ENCODE measurements around the gene CELF4. TPM values are rescaled to one million over a fixed set of nuclear protein-coding genes. Genes with fewer than 3 reads are reported as not detected.

Gene CELF4
- total RNA-seq, 3 donors from 2014 or later (not counting 1 experiment from before 2014, with no cell fraction given): not detected

GRCh38 chr18:37306432-37306831 lies 259.2 kb downstream of the CELF4 start:
- Histone ChIP-seq H3K27me3 (ENCODE audit: control insufficient read depth, insufficient read depth, low read length) (no peaks in the 10 kb centered on the region), H3K27ac (ENCODE audit: low read length) (no peak overlapping the region), H3K4me1 (ENCODE audit: control insufficient read depth, insufficient read depth, low read length) (no peaks in the 10 kb centered on the region), H3K9me3 (ENCODE audit: control insufficient read depth, insufficient read depth, low read length) (no peaks in the 10 kb centered on the region), H3K4me3 (ENCODE audit: low read length) (no peak overlapping the region), H3K36me3 (ENCODE audit: control insufficient read depth, insufficient read depth, low read length) (no peaks in the 10 kb centered on the region)
- DNase-seq: no peak
- no peaks in the 10 kb centered on the region for H3K9me3 Mint-ChIP-seq
- H3K27me3 Mint-ChIP-seq (ENCODE audit: low read depth in 2 of 2): no peaks in the 10 kb centered on the region
- intact Hi-C loops (cut with micrococcal nuclease): no loop called here
- no peaks in the 10 kb centered on the region for H3K4me1 Mint-ChIP-seq
- no peak for TF ChIP-seq CTCF (IDR thresholded peaks at IDR 0.05)
- no peak overlapping the region for H3K4me3 Mint-ChIP-seq
- H3K27ac Mint-ChIP-seq: no peak overlapping the region
- WGBS (ENCODE audit: insufficient coverage): 91% methylated on average over 8 of the region's 8 CpGs
- ATAC-seq: no peak
- no peaks in the 10 kb centered on the region for H3K36me3 Mint-ChIP-seq

- no peak for TF ChIP-seq CTCF (IDR thresholded peaks at IDR 0.05)
- Mint-ChIP-seq H3K36me3 (no peaks in the 10 kb centered on the region), H3K27me3 (ENCODE audit: low read depth in 2 of 2) (no peaks in the 10 kb centered on the region), H3K27ac (no peak overlapping the region), H3K4me1 (no peaks in the 10 kb centered on the region), H3K4me3 (no peak overlapping the region), H3K9me3 (no peaks in the 10 kb centered on the region)
- no peaks in the 10 kb centered on the region for H3K36me3 ChIP-seq (ENCODE audit: control insufficient read depth, insufficient read depth, low read length)
- no peaks in the 10 kb centered on the region for H3K9me3 ChIP-seq (ENCODE audit: control insufficient read depth, insufficient read depth, low read length)
- no peaks in the 10 kb centered on the region for H3K27me3 ChIP-seq (ENCODE audit: control insufficient read depth, insufficient read depth, low read length)
- intact Hi-C loops (cut with micrococcal nuclease): no loop called here
- no peaks in the 10 kb centered on the region for H3K4me1 ChIP-seq (ENCODE audit: control insufficient read depth, insufficient read depth, low read length)
- H3K4me3 ChIP-seq (ENCODE audit: low read length): no peak overlapping the region
- WGBS (ENCODE audit: insufficient coverage): 88% methylated on average over 8 of the region's 13 CpGs
- ATAC-seq: no peak
- H3K27ac ChIP-seq (ENCODE audit: low read length): no peak overlapping the region
- DNase-seq: no peak
Measured at GRCh38 chr18:37305066-37305465, 260.5 kb downstream of the CELF4 start.

GRCh38 chr18:37304012-37304680 lies 261.5 kb downstream of the CELF4 start:
- H3K9me3 Mint-ChIP-seq: no peaks in the 10 kb centered on the region
- Histone ChIP-seq H3K27ac (ENCODE audit: low read length) (no peak overlapping the region), H3K9me3 (ENCODE audit: control insufficient read depth, insufficient read depth, low read length) (no peaks in the 10 kb centered on the region), H3K4me1 (ENCODE audit: control insufficient read depth, insufficient read depth, low read length) (no peaks in the 10 kb centered on the region), H3K4me3 (ENCODE audit: low read length) (no peak overlapping the region), H3K27me3 (ENCODE audit: control insufficient read depth, insufficient read depth, low read length) (no peaks in the 10 kb centered on the region), H3K36me3 (ENCODE audit: control insufficient read depth, insufficient read depth, low read length) (no peaks in the 10 kb centered on the region)
- 93% methylated on average over 5 of the region's 5 CpGs for WGBS (ENCODE audit: insufficient coverage)
- no peaks in the 10 kb centered on the region for H3K36me3 Mint-ChIP-seq
- ATAC-seq (no peak), DNase-seq (no peak)
- intact Hi-C loops (cut with micrococcal nuclease): no loop called here
- H3K4me3 Mint-ChIP-seq: no peak overlapping the region
- H3K4me1 Mint-ChIP-seq: no peaks in the 10 kb centered on the region
- no peaks in the 10 kb centered on the region for H3K27me3 Mint-ChIP-seq (ENCODE audit: low read depth in 2 of 2)
- H3K27ac Mint-ChIP-seq: no peak overlapping the region
- no peak for TF ChIP-seq CTCF (IDR thresholded peaks at IDR 0.05)

- no peaks in the 10 kb centered on the region for H3K4me1 Mint-ChIP-seq
- TF ChIP-seq CTCF (IDR thresholded peaks at IDR 0.05): no peak
- no peaks in the 10 kb centered on the region for H3K27me3 ChIP-seq (ENCODE audit: control insufficient read depth, insufficient read depth, low read length)
- no peaks in the 10 kb centered on the region for H3K4me1 ChIP-seq (ENCODE audit: control insufficient read depth, insufficient read depth, low read length)
- whole genome bisulfite sequencing (ENCODE audit: insufficient coverage): 63% methylated on average over 1 of the region's 2 CpGs
- ATAC-seq: no peak
- H3K4me3 ChIP-seq (ENCODE audit: low read length): no peak overlapping the region
- H3K4me3 Mint-ChIP-seq: no peak overlapping the region
- no peaks in the 10 kb centered on the region for H3K36me3 ChIP-seq (ENCODE audit: control insufficient read depth, insufficient read depth, low read length)
- H3K27me3 Mint-ChIP-seq (ENCODE audit: low read depth in 2 of 2): no peaks in the 10 kb centered on the region
- H3K9me3 ChIP-seq (ENCODE audit: control insufficient read depth, insufficient read depth, low read length): no peaks in the 10 kb centered on the region
- H3K9me3 Mint-ChIP-seq: no peaks in the 10 kb centered on the region
- no peak for DNase-seq
- H3K27ac ChIP-seq (ENCODE audit: low read length): no peak overlapping the region
- intact Hi-C loops (cut with micrococcal nuclease): no loop called here
- H3K27ac Mint-ChIP-seq: no peak overlapping the region
- no peaks in the 10 kb centered on the region for H3K36me3 Mint-ChIP-seq
Measured at GRCh38 chr18:37303009-37303408, 262.6 kb downstream of the CELF4 start.
